ENCODE results near the gene CERS3. TPM values are rescaled to one million over a fixed set of nuclear protein-coding genes. Genes with fewer than 3 reads are reported as not detected.
A peak's percentile ranks its signal among the peaks of the same experiment; 100 is the strongest.

CERS3 gene
- under 1 TPM in 1 of 2 donors, not detected in 1; 0.22 TPM for total RNA-seq

DNA sequence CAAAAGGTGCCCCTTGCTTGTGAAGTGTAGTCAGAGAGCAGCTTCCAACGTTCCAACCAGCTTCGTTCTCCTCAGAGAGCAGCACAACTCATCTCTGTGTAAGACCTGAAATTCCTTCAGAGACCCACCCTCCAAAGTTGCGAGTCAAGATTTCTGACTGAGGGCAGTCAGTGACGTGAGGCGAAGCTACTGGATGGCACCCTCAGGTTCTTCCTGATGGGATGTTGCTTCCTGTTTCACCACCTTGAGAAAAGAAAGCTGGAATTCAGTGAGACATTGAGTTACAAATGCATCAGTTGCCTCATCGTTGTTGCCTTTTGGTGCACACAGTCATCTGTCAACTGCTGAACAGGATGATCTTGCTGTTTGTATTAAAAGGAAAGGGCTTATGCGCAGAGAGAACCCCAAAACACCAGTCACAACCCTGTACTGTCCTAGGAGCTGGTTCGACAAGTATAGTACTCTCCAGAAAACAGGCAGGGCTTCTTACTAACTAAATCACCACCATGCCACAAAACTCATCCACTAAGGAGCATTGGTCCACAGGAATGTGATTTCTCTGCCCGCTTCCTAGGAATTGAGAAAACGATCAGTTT, at the start of gene CERS3:
Gene CERS3 (minus strand): TSS at position 118 of the 596 bp plus-strand sequence. CDS start 27,101 bp downstream, outside the sequence.
- no peak for DNase-seq (ENCODE audit: low spot score)
- Mint-ChIP-seq H3K4me3 (no peak within 1 kb of the TSS), H3K4me1 (ENCODE audit: low read depth in 2 of 2) (no peaks in the 10 kb centered on the region), H3K36me3 (no peaks in the 10 kb centered on the region), H3K27ac (no peak within 1 kb of the TSS), H3K27me3 (peaks cover 13 to 16% of the 10 kb centered on the region in 2 donors), H3K9me3 (no peaks in the 10 kb centered on the region)
- no peak for ATAC-seq

DNA sequence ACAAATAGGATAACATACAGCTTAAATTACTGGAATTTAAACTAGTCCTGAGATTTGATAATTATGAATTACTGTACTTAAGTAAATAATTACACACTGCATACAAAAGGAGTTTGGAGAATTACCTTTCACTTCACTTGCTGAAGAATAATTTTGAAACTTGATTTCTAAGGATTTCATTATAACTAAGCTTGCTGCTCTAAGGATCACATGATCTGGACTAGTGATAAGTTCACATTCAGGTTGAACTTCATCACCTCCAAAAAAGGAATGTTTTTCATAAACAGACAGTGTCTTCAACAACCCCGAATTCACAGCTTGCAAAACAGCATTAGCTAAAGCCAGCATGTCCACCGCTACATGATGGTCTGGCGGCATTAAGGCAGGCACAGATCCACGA, 44.8 kb upstream of the CERS3 start:
- Mint-ChIP-seq H3K9me3 (no peaks in the 10 kb centered on the region), H3K4me1 (ENCODE audit: low read depth in 2 of 2) (peaks cover 19 to 20% of the 10 kb centered on the region in 2 donors), H3K27ac (no peak overlapping the region), H3K27me3 (no peaks in the 10 kb centered on the region), H3K36me3 (peaks cover 21% of the 10 kb centered on the region), H3K4me3 (no peak overlapping the region)
- DNase-seq (ENCODE audit: low spot score), result no peak
- ATAC-seq, result no peak

- Mint-ChIP-seq H3K9me3 (no peaks in the 10 kb centered on the region), H3K36me3 (peaks cover 21% of the 10 kb centered on the region), H3K4me3 (no peak overlapping the region), H3K27ac (no peak overlapping the region), H3K27me3 (no peaks in the 10 kb centered on the region), H3K4me1 (ENCODE audit: low read depth in 2 of 2) (peaks cover 19 to 20% of the 10 kb centered on the region in 2 donors)
- ATAC-seq (no peak), DNase-seq (ENCODE audit: low spot score) (no peak)
These were observed 43.7 kb upstream of the CERS3 start for GRCh38 chr15:100572362-100572983.

DNA sequence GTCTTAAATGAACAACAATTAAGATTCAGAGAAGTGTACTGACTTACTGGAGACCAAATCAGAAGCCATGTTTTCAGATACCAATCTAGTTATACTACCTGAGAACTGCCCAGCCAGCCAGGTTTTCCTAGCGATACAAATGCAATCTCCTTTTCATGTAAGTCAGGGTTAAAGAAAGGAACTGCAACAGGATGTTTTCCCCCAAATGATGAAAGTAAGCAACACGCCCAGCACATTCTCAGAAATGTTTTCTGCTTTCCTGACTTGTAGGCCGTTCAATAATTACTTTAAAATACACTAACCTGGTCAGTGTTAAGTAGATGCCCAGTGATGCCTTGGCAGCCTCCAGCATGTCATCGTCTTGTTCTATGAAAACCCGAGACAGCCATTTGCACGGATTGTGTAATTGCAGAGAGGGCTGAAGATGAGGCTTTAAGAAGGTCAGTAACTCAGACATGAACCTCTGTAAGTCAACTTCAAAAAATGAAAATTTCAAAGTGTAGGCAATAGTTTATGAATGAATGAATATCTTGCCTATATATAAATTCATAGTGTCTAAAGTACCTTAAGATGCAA, 42.9 kb upstream of the CERS3 start:
- Mint-ChIP-seq H3K4me3 (no peak overlapping the region), H3K9me3 (no peaks in the 10 kb centered on the region), H3K27ac (no peak overlapping the region), H3K27me3 (no peaks in the 10 kb centered on the region), H3K36me3 (peaks cover 16% of the 10 kb centered on the region), H3K4me1 (ENCODE audit: low read depth in 2 of 2) (peaks cover 19 to 20% of the 10 kb centered on the region in 2 donors)
- ATAC-seq, result no peak
- no peak for DNase-seq (ENCODE audit: low spot score)

GRCh38 chr15:100570735-100571313, 42.1 kb upstream of the CERS3 start:
- no peaks in the 10 kb centered on the region for H3K9me3 Mint-ChIP-seq
- peaks cover 13% of the 10 kb centered on the region for H3K36me3 Mint-ChIP-seq
- DNase-seq (ENCODE audit: low spot score), result no peak
- H3K27me3 Mint-ChIP-seq, result no peaks in the 10 kb centered on the region
- ATAC-seq, result no peak
- peak overlapping the region; percentile 50 to 72 for H3K27ac Mint-ChIP-seq
- H3K4me3 Mint-ChIP-seq, result no peak overlapping the region
- peaks cover 13 to 14% of the 10 kb centered on the region in 2 donors for H3K4me1 Mint-ChIP-seq (ENCODE audit: low read depth in 2 of 2)

DNA sequence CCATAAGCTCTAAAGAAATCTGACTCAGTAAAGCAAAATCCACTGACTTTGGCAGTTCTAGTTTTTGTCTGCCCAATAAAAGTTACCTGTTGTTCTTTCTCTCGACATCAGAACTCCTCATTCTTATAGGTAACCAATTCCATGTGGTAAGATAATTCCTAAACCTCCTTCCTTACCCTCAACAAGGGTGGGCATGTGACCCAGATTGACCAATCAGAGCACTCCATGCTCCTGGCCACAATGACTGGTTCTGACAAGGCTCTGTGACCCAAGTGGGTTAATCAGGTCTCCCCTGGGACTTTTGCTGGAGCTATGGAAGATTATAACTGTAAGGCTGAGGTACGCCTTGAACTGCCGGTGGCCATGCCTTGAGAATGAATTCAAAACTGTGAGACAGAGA, 41.5 kb upstream of the CERS3 start:
- H3K27me3 Mint-ChIP-seq, result no peaks in the 10 kb centered on the region
- no peaks in the 10 kb centered on the region for H3K9me3 Mint-ChIP-seq
- peak overlapping the region; percentile 50 to 72 for H3K27ac Mint-ChIP-seq
- peaks cover 8 to 9% of the 10 kb centered on the region in 2 donors for H3K4me1 Mint-ChIP-seq (ENCODE audit: low read depth in 2 of 2)
- H3K4me3 Mint-ChIP-seq, result no peak overlapping the region
- ATAC-seq (no peak), DNase-seq (ENCODE audit: low spot score) (no peak)
- H3K36me3 Mint-ChIP-seq, result peaks cover 10% of the 10 kb centered on the region

DNA sequence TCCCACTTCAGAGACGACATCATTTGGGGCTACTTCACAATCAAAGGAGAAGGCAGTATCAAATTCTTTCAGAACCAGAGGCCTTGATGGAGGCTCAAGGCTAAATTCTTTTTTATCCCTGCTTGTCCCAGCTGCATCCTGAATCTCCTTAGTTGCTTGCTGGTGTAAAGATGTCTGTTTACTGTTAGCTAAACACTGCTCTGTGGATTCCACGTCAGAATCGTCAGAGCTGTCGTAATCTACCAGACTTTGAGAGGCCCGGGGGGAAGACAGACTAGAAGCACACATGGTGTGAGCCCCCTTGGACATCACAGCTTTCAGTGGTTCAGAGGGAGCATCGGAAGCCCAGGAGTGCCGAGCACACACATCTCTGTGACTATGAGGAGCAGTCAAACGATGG, 40.6 kb upstream of the CERS3 start:
- H3K4me3 Mint-ChIP-seq, result no peak overlapping the region
- H3K36me3 Mint-ChIP-seq, result peaks cover 14% of the 10 kb centered on the region
- H3K27ac Mint-ChIP-seq, result no peak overlapping the region
- no peak for ATAC-seq
- no peak for DNase-seq (ENCODE audit: low spot score)
- H3K4me1 Mint-ChIP-seq (ENCODE audit: low read depth in 2 of 2), result peaks cover 8 to 9% of the 10 kb centered on the region in 2 donors
- H3K9me3 Mint-ChIP-seq, result no peaks in the 10 kb centered on the region
- no peaks in the 10 kb centered on the region for H3K27me3 Mint-ChIP-seq

- Mint-ChIP-seq H3K36me3 (peaks cover 17% of the 10 kb centered on the region), H3K9me3 (no peaks in the 10 kb centered on the region), H3K27ac (no peak overlapping the region), H3K4me3 (no peak overlapping the region), H3K4me1 (ENCODE audit: low read depth in 2 of 2) (peaks cover 8 to 9% of the 10 kb centered on the region in 2 donors), H3K27me3 (no peaks in the 10 kb centered on the region)
- DNase-seq (ENCODE audit: low spot score) (no peak), ATAC-seq (no peak)
These were observed 38.3 kb upstream of the CERS3 start for GRCh38 chr15:100566850-100567628.

- Mint-ChIP-seq H3K4me3 (no peak overlapping the region), H3K36me3 (peaks cover 12% of the 10 kb centered on the region), H3K27me3 (no peaks in the 10 kb centered on the region), H3K27ac (no peak overlapping the region), H3K9me3 (no peaks in the 10 kb centered on the region), H3K4me1 (ENCODE audit: low read depth in 2 of 2) (peaks cover 1 to 3% of the 10 kb centered on the region in 2 donors)
- DNase-seq (ENCODE audit: low spot score) (no peak), ATAC-seq (no peak)
These were observed 36.8 kb upstream of the CERS3 start for GRCh38 chr15:100565591-100565990.

GRCh38 chr15:100560323-100560722, 31.6 kb upstream of the CERS3 start:
- Mint-ChIP-seq H3K4me1 (ENCODE audit: low read depth in 2 of 2) (no peaks in the 10 kb centered on the region), H3K36me3 (peaks cover 7% of the 10 kb centered on the region), H3K27me3 (no peaks in the 10 kb centered on the region), H3K9me3 (no peaks in the 10 kb centered on the region), H3K27ac (no peak overlapping the region), H3K4me3 (no peak overlapping the region)
- DNase-seq (ENCODE audit: low spot score), result no peak
- ATAC-seq, result no peak

GRCh38 chr15:100559330-100559729, 30.6 kb upstream of the CERS3 start:
- no peaks in the 10 kb centered on the region for H3K9me3 Mint-ChIP-seq
- ATAC-seq, result no peak
- H3K27ac Mint-ChIP-seq, result peak overlapping the region in 1 of 2 donors; percentile 19
- no peaks in the 10 kb centered on the region for H3K4me1 Mint-ChIP-seq (ENCODE audit: low read depth in 2 of 2)
- no peak overlapping the region for H3K4me3 Mint-ChIP-seq
- H3K36me3 Mint-ChIP-seq, result peaks cover 4% of the 10 kb centered on the region
- DNase-seq (ENCODE audit: low spot score), result no peak
- H3K27me3 Mint-ChIP-seq, result no peaks in the 10 kb centered on the region

GRCh38 chr15:100558771-100559254, 30.1 kb upstream of the CERS3 start:
- no peak overlapping the region for H3K27ac Mint-ChIP-seq
- H3K9me3 Mint-ChIP-seq, result no peaks in the 10 kb centered on the region
- H3K4me1 Mint-ChIP-seq (ENCODE audit: low read depth in 2 of 2), result no peaks in the 10 kb centered on the region
- H3K27me3 Mint-ChIP-seq, result no peaks in the 10 kb centered on the region
- ATAC-seq (peak in 1 of 2 donors; percentile 13), DNase-seq (ENCODE audit: low spot score) (no peak)
- H3K4me3 Mint-ChIP-seq, result no peak overlapping the region
- H3K36me3 Mint-ChIP-seq, result peaks cover 4% of the 10 kb centered on the region

DNA sequence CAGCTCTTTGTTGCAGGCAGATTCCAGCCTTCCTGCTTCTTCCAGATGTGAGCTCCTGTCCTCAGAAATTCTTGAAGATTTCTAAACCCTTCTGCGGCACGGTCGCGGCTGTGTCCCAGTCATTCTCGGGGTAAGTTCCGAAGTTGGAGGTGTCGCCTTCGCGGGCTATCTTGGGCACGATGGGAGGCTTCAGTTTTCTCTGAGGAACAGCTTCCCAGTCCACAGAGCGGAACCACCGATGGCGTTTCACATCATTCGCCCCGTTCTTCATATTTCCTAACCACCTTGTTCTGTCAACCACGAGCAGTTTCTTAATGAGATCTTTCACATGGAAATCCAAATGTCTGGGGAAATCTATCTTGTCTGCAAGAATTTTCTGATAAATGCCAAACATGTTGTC, 24.7 kb upstream of the CERS3 start:
- Mint-ChIP-seq H3K4me3 (no peak overlapping the region), H3K4me1 (ENCODE audit: low read depth in 2 of 2) (no peaks in the 10 kb centered on the region), H3K27me3 (no peaks in the 10 kb centered on the region), H3K27ac (no peak overlapping the region), H3K9me3 (no peaks in the 10 kb centered on the region), H3K36me3 (peaks cover 10% of the 10 kb centered on the region)
- ATAC-seq (no peak), DNase-seq (ENCODE audit: low spot score) (no peak)

All from natural killer cell treated with Interleukin-12 subunit alpha and Interleukin-12 subunit beta and Interleukin-15 and Interleukin-18, amount 100 ng/mL, for 72 hours (primary cell).